ENCODE measurements around the gene KLF9.

KLF9 gene

DNA sequence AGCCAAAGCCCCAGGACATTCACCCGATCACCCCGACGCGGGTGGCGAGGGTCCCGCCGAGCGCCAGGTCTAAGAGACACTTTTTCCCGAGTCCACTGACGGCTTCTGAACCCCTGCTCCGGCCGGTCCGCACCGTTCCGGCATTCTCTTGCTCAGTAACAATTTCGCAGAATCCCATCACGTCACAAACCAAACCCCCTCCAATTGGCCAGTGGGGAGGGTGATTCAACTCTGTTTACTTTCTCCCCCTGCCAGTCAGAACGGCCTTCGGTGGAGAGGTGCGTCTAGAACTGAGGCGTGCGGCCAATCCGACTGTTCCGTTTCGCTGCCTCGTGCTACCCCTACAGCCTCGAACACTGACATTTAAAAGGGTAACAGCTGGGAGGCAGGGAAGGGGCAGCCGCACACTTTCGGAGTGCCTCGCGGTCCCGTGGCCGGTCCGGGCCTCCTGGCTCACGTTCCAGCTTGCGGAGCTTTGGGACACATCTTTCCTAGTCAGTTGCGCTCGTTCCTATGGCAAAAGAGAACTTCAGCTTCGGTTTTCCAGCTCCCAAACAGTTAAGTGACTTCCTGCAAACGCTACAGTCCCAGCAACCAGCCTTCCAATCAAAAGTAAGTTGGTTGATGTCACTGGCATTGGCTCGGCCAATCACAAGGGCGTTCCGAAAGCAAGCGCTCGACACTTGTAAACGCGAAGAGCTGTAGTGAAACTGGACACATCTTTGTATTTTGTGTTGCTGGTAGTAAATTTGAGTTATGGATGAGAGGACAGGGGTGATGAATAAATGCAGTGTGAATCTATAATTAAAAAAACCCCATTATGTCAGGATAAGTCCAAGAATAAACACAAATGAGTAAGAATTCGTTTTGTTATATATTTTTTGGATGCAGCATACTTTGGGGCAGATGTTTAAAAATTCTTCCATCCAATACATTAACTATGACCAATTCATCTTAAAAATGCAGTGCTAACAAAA lies at the start of gene KLF9:
KLF9 (minus strand) TSS at position 859 of the 977 bp plus-strand sequence. CDS start 1,294 bp downstream, outside the sequence.
- DNase-seq = peak; percentile 26 to 33

DNA sequence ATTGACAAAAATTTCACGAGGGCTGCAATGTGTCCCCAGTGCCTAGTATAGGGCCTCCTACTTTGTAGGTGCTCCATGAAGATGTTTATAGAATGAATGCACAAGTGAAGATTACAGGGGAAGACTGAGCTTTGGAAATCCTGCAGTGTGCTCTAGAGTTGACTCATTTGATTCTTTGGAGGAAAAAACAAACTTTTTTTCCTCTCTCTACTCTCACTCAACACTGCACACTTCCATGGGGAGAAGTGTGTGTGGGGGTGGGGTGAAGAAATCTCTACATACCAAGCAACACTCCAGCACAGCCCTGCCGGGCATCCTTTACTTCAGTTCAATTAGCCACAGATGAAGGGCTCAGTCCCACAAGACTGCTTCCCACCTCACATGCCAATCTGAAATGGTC lies 49.4 kb upstream of the KLF9 start:
- DNase-seq = no peak

GRCh38 chr9:70462300-70462699 lies 47.8 kb upstream of the KLF9 start:
- no peak for DNase-seq

DNA sequence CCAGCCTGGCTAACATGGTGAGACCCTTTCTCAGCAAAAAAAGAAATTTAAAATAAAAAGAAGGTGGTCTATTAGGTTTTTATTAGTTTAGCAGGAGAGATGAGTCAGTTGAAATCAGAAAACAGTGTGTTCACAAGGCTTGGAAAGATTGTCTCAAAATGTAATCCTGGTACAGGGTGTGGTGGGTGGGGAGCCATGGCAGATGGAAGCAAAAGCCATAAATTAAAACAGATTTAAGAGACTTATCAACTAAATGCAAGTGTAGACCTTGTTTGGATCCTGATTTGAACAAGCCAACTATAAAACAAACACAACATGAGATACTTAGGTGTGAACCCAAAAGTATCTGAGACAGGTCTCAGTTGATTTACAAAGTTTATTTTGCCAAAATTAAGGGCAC lies 42.8 kb upstream of the KLF9 start:
- DNase-seq = no peak

DNA sequence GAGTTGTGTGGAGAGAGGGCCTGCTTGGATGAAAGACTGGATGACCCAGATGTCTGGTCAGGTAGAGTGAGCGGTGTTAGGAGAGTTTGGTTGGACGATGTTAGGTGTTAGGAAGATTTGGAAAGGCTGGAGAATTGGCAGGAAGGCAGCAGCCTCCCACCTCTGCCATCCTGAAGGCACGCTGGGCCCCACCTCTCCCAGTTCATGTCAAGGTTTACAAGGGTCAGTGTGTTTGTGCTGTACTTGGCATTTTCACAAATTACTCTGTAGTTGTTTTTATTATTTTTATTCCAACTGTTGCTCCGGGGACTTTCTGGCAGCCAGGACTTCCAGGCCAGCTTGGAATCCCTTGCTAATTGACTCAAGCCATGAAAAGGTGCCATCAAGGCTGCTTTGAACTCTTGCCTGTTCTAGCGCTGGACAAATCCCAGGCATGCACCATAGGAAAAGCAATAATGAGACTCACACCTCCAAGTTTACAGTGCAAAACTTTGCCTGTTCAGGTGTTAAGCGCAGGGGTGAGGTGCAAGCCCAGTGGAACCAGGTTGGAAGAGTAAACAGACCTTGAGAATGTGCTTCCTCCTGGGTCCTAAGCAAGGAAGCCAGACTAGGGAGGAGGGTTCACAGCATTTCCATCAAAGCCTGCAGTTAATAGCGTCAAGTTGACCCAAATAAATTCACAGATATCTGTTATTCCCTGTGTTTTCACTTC lies 41.7 kb upstream of the KLF9 start:
- DNase-seq = no peak

DNA sequence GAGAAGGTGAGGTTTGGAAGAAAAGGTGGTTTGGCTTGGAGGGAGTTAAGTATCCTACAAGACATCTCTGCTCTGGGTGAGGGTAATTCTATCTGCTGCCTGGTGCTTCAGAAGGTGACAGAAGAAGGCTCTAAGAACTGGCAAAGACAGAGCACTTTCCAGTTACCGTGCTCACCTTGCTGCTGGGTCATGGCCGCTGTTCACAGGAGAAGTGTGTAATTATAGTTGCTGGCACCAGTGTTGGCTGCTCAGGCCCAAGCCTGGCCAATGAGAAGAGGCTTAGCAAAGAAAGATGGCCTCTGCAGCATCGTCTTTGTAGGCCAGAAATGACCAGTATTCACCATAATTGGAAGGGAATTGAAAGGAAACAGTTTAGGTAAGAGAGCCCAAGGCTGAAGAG lies 37.9 kb upstream of the KLF9 start:
- no peak for DNase-seq

GRCh38 chr9:70451765-70452164 lies 37.3 kb upstream of the KLF9 start:
- DNase-seq = no peak

DNA sequence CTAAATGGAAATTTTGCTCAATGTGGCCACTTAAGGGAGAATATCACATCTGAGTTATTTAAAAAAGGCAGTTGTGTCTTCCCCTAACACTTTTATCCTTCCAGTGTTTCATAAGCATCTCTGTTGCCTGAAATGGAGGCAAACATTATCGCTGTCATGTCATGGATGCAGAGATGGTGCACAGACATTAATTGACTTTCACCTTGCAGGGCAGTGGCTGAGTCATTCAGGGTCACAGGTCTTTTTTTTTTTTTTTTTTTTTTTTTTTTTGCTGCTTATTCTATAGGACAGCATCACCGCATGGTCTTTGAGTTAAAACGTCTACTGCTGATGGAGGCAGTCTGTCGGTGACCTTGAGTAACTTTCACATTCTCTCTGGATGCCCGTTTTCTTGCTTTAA lies 36.3 kb upstream of the KLF9 start:
- no peak for DNase-seq

DNA sequence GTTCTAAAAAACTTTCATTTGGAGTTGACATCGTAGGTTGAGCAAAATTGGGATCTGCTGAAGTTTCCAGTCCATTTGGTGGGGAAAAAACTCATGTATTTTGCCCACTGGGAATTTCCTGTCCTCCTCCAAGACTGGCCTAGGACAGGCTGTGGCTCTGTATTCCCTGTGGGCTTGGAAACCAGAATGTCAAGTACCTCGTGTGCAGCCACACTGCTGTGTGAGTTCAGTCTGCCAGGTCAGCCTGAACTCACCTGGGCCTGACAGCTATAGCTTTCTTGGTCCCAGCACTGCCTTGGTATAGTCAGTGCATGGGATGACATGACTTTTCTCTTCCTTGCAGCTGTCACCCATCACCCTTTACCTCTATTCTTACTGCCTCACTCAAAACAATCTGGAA lies 35.0 kb upstream of the KLF9 start:
- no peak for DNase-seq

GRCh38 chr9:70448919-70449318 lies 34.5 kb upstream of the KLF9 start:
- DNase-seq = no peak

DNA sequence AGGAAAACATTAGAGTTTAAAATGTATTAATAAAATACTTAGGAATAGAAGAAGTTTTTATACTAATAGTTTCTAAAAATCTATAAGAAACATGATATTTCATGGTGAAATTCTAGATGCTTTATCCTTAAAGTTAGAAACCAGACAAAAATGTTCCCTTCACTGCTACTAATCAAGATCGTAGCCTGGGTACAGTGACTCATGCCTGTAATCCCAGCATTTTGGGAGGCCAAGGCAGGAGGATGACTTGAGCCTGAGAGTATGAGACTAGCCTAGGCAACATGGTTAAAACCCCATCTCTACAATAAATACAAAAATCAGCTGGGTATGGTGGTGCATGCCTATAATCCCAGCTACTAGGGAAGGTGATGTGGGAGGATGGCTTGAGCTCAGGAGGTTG lies 30.4 kb upstream of the KLF9 start:
- no peak for DNase-seq

DNA sequence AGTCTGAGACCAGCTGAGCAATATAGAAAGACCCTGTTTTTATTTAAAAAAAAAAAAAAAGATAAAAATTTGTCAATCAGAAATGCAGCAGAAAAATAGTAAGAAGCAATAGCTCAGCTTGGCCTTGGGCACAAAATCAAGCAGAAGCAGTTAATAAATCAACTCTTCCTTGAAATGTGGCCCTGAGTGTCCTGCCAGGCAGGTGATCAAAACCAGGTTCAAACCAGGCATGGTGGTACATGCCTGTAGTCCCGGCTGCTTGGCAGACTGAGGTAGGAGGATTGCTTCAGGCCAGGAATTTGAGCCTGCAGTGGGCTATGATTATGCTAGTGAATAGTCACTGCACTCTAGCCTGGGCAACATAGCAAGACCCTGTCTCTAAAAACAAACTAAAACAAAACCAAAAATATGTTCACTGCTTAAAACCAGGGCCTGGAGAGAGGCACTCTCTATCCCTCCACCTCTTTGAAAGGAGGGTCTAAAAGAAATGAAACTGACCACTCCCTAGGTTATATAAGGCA lies 27.9 kb upstream of the KLF9 start:
- DNase-seq = no peak

DNA sequence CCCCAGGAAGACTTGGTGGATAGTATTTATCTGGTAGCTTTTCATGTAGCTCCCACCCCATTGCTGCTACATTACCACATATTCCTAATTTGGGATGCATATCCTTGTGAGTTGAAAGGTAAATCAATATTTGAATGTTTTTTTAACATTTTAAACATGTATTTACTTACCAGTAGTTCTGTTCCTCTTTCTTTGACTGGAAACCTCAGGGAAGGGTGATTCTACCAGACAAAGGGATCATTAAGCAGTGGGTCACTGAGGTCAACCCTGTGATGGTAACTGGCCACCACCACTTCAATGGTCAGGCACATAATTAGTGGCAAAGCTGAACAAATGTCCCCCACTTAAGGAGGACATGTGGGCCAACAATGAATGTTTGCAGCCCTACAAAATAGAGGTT lies 27.2 kb upstream of the KLF9 start:
- no peak for DNase-seq

- DNase-seq = no peak
Observed at GRCh38 chr9:70439991-70440706, 25.7 kb upstream of the KLF9 start.

DNA sequence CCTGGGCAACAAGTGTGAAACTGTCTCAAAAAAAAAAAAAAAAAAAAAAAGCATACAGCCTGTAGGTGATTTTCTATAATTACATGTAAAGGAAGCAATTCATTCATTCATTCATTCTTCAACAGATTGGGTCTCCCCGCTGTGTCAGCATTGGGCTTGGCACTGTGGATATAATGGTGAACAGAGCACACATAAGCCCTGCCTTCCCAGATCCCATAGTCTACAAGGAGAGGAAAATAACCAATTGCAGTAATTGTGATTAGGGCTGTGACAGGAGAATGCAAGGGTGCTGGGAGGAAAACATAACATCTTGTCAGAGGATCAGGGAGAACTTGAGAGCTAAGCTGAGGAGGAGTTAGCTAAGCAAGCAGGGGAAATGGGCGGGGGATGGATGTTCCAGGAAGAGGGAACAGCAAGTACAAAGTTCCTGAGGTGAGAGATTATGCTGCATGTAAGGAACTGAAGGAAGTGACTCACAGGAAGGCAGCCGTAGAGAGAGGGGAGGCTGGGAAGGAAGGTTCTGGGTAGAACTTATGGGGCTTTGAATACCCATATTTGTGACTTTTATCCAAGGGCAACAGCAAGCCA lies 24.0 kb upstream of the KLF9 start:
- DNase-seq = no peak

DNA sequence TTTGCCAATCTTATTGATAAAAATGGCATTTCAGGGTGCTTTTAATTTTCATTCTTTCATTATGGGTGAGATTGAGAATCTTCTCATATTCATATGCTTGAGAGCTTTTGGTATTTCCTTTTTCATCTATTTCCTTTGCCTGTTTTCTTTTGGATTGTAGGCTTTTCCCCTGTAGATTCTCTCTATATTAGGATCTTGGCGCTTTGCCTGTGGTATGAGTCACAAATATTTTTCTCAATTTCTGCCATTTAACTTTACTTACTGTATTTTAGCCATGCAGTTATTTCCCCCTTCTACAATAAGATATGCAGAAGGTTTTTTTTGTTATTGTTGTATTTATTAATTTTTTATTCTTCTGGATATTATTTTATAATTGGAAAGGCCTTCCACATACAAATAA lies 21.5 kb upstream of the KLF9 start:
- DNase-seq = no peak

DNA sequence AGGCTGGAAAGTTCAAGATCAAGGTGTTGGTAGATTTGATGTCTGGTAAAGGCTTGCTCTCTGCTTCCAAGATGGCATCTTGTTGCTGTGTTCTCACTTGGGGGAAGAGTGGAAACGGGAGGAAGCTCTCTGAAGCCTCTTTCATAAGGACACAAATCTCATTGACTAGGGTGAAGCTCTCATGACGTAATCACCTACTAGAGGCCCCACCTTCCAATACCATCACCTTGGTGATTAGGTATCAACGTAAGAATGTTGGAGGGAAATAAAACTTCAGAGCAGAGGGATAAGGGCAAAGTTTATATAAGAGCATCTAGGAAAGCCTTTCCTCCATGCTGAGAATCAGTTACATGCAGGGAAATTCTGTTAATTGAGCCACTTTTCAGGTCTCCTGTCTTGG lies 15.4 kb upstream of the KLF9 start:
- DNase-seq = no peak

- no peak for DNase-seq
Observed at GRCh38 chr9:70428781-70429180, 14.3 kb upstream of the KLF9 start.

GRCh38 chr9:70427161-70427945 lies 12.9 kb upstream of the KLF9 start:
- no peak for DNase-seq

DNA sequence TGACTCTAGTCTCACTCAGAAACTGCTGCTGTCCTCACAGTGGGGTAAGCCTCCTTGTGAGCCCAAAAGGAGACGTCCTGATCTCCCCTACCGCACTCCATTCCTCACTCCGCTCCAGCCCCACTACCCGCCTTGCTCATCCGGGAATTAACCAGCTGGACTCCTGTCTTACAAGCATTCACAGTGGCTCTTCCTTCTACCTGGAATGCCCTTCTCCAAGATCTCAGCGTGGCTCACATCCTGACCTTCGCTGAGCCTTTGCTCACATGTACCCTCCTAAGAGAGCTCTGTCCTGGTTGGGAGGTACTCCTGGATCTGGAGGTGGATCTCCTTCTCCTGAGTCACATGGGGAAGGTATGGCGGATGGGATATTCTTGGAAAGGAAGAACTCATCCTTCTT lies 10.7 kb upstream of the KLF9 start:
- DNase-seq = no peak

GRCh38 chr9:70422371-70423043 lies 8.1 kb upstream of the KLF9 start:
- no peak for DNase-seq
